Measurements from ENCODE around the gene SLC1A7.

The SLC1A7 gene

DNA sequence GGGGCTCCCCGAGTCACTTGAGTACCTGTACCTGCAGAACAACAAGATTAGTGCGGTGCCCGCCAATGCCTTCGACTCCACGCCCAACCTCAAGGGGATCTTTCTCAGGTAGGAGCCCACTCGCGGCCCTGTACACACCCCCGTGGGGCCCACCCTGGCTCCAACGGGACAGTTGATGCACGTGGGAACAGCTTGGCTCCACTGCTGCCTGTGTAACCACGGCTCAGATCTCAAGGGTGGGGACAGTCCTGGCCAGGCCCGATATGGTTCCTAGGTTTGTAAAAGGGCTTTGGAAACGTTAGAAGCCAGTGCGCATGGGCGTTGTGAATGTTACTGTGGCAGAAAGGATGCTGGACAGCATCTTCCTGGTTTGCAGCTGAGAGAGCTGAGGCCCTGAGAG is 61.7 kb downstream of the SLC1A7 start:
- DNase-seq (ENCODE audit: insufficient read length, low spot score) = no peak
- no peak for TF ChIP-seq PAX5 (IDR thresholded peaks at IDR 0.05; ENCODE audit: insufficient read depth, low read length, severe bottlenecking)
- TF ChIP-seq TAF1 (IDR thresholded peaks at IDR 0.05; ENCODE audit: low read depth, low read length) = no peak
- TF ChIP-seq SPI1 (IDR thresholded peaks at IDR 0.05; ENCODE audit: low read depth, low read length) = no peak
- TF ChIP-seq POLR2A (IDR thresholded peaks at IDR 0.05; ENCODE audit: low read depth, low read length) = no peak
- TF ChIP-seq POU2F2 (IDR thresholded peaks at IDR 0.05; ENCODE audit: low read depth, low read length) = no peak
- no peak for TF ChIP-seq POLR2AphosphoS5 (IDR thresholded peaks at IDR 0.05; ENCODE audit: low read depth, low read length)
- FAIRE-seq = no peak

DNA sequence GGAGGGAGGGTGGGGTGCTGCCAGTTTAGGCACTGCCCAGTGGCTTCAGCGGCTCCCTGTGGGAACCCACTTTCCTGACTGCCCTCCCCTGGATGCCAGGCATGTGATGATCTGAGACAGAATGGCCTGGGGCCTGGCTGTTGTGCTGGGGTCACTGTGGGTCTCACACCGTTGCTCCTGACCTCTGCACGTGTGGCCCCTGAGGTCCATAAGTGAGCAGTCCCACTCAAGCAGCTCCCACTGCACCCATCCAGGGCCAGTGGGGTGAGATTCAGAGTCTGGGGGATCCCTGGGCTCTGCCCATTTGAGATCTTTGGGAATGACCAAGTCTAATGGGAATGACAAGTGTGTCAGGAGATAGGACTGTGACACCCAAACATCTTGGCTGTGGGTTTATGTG is 62.4 kb downstream of the SLC1A7 start:
- no peak for FAIRE-seq
- TF ChIP-seq PAX5 (IDR thresholded peaks at IDR 0.05; ENCODE audit: insufficient read depth, low read length, severe bottlenecking) (no peak), POLR2AphosphoS5 (IDR thresholded peaks at IDR 0.05; ENCODE audit: low read depth, low read length) (no peak), SPI1 (IDR thresholded peaks at IDR 0.05; ENCODE audit: low read depth, low read length) (no peak)

DNA sequence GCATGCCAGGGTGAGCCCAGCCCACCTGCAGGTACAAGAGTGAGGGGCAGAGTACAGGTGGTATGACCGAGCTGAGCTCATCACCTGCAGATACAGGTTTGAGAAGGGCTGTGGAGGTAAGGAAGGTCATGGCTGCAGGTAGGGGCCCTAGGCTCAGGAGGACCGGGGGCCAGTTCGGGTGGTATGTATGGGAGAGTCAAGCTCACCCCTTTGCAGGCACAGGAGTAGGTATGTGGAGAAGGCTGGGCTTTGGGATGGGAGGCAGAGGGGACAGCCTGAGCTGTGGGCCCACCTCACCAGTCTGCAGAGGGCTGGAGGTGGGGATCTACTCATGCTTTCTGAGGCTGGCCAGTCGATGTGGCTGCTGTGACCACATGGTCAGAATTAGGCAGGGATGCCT is 63.2 kb downstream of the SLC1A7 start:
- FAIRE-seq (no peak), DNase-seq (ENCODE audit: insufficient read length, low spot score) (no peak)
- no peak for TF ChIP-seq SPI1 (IDR thresholded peaks at IDR 0.05; ENCODE audit: low read depth, low read length)
- TF ChIP-seq TAF1 (IDR thresholded peaks at IDR 0.05; ENCODE audit: low read depth, low read length) = no peak
- no peak for TF ChIP-seq POU2F2 (IDR thresholded peaks at IDR 0.05; ENCODE audit: low read depth, low read length)
- no peak for TF ChIP-seq POLR2A (IDR thresholded peaks at IDR 0.05; ENCODE audit: low read depth, low read length)
- TF ChIP-seq POLR2AphosphoS5 (IDR thresholded peaks at IDR 0.05; ENCODE audit: low read depth, low read length) = no peak
- no peak for TF ChIP-seq PAX5 (IDR thresholded peaks at IDR 0.05; ENCODE audit: insufficient read depth, low read length, severe bottlenecking)

More for the DNA sequence above, 62.4 kb downstream of the SLC1A7 start:
- DNase-seq (ENCODE audit: insufficient read length, low spot score) = no peak

DNA sequence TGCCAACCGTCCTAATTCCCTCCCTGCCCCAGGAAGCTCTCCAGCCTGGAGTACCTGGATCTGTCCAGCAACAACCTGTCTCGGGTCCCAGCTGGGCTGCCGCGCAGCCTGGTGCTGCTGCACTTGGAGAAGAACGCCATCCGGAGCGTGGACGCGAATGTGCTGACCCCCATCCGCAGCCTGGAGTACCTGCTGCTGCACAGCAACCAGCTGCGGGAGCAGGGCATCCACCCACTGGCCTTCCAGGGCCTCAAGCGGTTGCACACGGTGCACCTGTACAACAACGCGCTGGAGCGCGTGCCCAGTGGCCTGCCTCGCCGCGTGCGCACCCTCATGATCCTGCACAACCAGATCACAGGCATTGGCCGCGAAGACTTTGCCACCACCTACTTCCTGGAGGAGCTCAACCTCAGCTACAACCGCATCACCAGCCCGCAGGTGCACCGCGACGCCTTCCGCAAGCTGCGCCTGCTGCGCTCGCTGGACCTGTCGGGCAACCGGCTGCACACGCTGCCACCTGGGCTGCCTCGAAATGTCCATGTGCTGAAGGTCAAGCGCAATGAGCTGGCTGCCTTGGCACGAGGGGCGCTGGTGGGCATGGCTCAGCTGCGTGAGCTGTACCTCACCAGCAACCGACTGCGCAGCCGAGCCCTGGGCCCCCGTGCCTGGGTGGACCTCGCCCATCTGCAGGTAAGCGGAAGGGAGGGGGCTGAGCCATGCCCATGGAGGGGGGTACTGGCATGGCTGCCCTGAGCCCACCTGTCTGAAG is 63.9 kb downstream of the SLC1A7 start:
- no peak for TF ChIP-seq POLR2AphosphoS5 (IDR thresholded peaks at IDR 0.05; ENCODE audit: low read depth, low read length)
- no peak for TF ChIP-seq TAF1 (IDR thresholded peaks at IDR 0.05; ENCODE audit: low read depth, low read length)
- TF ChIP-seq POU2F2 (IDR thresholded peaks at IDR 0.05; ENCODE audit: low read depth, low read length) = no peak
- TF ChIP-seq PAX5 (IDR thresholded peaks at IDR 0.05; ENCODE audit: insufficient read depth, low read length, severe bottlenecking) = no peak
- no peak for TF ChIP-seq POLR2A (IDR thresholded peaks at IDR 0.05; ENCODE audit: low read depth, low read length)
- TF ChIP-seq SPI1 (IDR thresholded peaks at IDR 0.05; ENCODE audit: low read depth, low read length) = no peak
- DNase-seq (ENCODE audit: insufficient read length, low spot score) (no peak), FAIRE-seq (no peak)

DNA sequence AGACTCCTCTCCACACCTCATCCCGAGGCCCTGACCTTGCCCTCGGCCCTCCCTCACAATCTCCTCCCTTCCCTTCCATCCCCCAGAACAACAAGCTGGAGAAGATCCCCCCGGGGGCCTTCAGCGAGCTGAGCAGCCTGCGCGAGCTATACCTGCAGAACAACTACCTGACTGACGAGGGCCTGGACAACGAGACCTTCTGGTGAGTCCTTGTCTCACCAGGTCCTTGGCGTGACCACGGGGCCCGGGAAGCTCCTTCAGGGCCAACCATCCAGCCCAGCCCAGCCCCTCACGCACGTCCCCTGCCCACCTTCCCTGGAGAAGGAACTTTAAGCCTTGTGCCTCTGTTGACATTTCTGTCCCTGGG is 64.9 kb downstream of the SLC1A7 start:
- DNase-seq (ENCODE audit: insufficient read length, low spot score) (no peak), FAIRE-seq (no peak)
- no peak for TF ChIP-seq POLR2A (IDR thresholded peaks at IDR 0.05; ENCODE audit: low read depth, low read length)
- no peak for TF ChIP-seq PAX5 (IDR thresholded peaks at IDR 0.05; ENCODE audit: insufficient read depth, low read length, severe bottlenecking)
- TF ChIP-seq SPI1 (IDR thresholded peaks at IDR 0.05; ENCODE audit: low read depth, low read length) = no peak
- no peak for TF ChIP-seq POU2F2 (IDR thresholded peaks at IDR 0.05; ENCODE audit: low read depth, low read length)
- TF ChIP-seq POLR2AphosphoS5 (IDR thresholded peaks at IDR 0.05; ENCODE audit: low read depth, low read length) = no peak
- TF ChIP-seq TAF1 (IDR thresholded peaks at IDR 0.05; ENCODE audit: low read depth, low read length) = no peak

DNA sequence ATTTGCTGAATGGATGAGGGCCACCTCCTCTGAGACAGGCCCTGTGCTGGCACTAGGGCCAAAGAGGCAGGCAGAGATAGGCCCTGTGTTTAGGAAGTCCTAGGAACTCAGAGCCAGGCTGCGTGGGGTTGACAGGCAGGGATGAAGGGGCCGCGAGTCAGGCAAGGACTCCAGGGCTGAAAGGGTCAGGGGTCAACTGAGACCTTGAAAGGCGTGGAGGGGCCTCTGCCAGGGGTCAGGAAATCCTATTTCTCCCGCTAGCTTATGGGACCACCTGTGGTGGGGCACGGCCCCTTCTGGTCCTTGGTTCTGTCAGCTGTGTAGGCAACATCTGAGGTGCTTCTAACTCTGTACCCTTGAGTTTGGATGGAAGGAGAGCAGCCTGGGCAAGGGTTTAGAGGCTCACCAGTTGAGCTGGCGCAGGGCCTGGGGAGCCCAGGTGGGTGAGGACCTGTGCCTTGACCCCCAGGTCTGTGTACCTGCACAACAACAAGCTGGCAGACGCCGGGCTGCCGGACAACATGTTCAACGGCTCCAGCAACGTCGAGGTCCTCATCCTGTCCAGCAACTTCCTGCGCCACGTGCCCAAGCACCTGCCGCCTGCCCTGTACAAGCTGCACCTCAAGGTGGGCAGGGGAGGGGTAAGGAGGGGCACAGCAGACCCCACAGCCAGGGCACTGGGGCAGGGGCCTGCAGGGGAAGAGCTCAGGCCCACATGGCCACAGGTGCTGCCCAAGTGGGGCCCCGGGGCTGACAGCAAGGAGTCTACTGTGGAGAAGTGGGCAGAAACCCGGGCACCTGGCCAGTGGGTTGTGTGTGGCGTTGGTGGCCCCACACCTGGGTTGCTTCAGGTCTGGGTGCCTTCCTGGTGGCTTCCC is 65.5 kb downstream of the SLC1A7 start:
- FAIRE-seq (no peak), DNase-seq (ENCODE audit: insufficient read length, low spot score) (no peak)
- TF ChIP-seq SPI1 (IDR thresholded peaks at IDR 0.05; ENCODE audit: low read depth, low read length) (no peak), POU2F2 (IDR thresholded peaks at IDR 0.05; ENCODE audit: low read depth, low read length) (no peak), POLR2A (IDR thresholded peaks at IDR 0.05; ENCODE audit: low read depth, low read length) (no peak), TAF1 (IDR thresholded peaks at IDR 0.05; ENCODE audit: low read depth, low read length) (no peak), PAX5 (IDR thresholded peaks at IDR 0.05; ENCODE audit: insufficient read depth, low read length, severe bottlenecking) (no peak), POLR2AphosphoS5 (IDR thresholded peaks at IDR 0.05; ENCODE audit: low read depth, low read length) (no peak)

DNA sequence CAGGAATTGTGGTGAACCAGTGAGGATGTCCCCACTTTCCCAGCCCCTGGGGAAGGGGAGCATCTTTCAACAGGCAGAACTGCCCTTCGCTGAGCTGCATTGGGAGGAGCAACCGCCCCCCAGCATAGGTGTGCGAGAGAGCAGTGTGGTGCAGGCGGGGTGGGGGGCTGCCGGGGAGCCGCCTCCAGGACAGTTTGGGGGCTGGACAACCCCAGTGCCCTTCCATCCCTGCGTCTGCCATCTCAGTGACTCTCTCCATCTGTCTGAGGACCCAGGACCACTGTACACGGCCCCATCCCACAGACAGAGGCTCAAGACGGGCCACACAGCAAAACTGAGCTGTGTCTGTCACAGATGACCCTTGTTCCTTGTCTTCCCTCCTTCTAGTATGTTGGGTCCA is 66.3 kb downstream of the SLC1A7 start:
- FAIRE-seq = no peak
- TF ChIP-seq TAF1 (IDR thresholded peaks at IDR 0.05; ENCODE audit: low read depth, low read length) (no peak), POLR2AphosphoS5 (IDR thresholded peaks at IDR 0.05; ENCODE audit: low read depth, low read length) (no peak), SPI1 (IDR thresholded peaks at IDR 0.05; ENCODE audit: low read depth, low read length) (no peak), PAX5 (IDR thresholded peaks at IDR 0.05; ENCODE audit: insufficient read depth, low read length, severe bottlenecking) (no peak), POLR2A (IDR thresholded peaks at IDR 0.05; ENCODE audit: low read depth, low read length) (no peak), POU2F2 (IDR thresholded peaks at IDR 0.05; ENCODE audit: low read depth, low read length) (no peak)
- no peak for DNase-seq (ENCODE audit: insufficient read length, low spot score)

DNA sequence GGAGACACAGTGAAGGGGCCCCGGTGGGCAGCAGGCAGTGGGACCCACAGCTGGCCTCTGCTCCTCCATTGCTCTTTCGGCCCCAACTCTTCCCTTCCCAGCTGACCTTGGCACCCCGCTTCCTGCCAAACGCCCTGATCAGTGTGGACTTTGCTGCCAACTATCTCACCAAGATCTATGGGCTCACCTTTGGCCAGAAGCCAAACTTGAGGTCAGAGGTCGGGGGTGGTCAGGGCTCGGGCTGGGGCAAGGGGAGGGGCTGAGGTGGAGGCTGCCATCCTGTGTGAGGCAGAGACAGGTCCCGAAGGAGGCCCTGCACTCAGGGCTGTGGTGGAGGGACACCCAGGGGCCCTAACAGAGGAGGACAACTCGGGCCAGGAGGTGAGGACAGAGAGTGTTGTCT is 66.7 kb downstream of the SLC1A7 start:
- no peak for DNase-seq (ENCODE audit: insufficient read length, low spot score)
- no peak for FAIRE-seq
- TF ChIP-seq POLR2AphosphoS5 (IDR thresholded peaks at IDR 0.05; ENCODE audit: low read depth, low read length) = no peak
- no peak for TF ChIP-seq PAX5 (IDR thresholded peaks at IDR 0.05; ENCODE audit: insufficient read depth, low read length, severe bottlenecking)
- no peak for TF ChIP-seq TAF1 (IDR thresholded peaks at IDR 0.05; ENCODE audit: low read depth, low read length)
- no peak for TF ChIP-seq SPI1 (IDR thresholded peaks at IDR 0.05; ENCODE audit: low read depth, low read length)
- TF ChIP-seq POU2F2 (IDR thresholded peaks at IDR 0.05; ENCODE audit: low read depth, low read length) = no peak
- no peak for TF ChIP-seq POLR2A (IDR thresholded peaks at IDR 0.05; ENCODE audit: low read depth, low read length)

DNA sequence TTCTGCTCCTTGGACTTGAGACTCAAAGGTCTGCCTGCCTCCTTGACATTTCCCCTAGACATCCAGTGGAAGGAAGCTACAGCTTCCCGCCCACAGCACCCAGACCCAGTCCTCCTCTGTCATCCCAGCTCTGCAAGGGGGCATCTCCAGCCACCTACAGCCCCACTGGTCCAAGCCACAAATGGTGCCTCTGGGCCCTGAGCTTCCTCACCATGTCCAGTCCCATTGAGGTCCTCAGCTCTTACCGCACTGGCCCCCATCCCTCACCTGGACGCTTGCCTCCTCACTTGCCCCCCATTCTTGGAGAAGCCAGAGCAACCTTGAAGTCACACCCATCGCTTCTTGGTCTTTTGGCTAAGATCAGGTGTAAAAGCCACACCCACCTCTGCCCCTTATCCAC is 67.2 kb downstream of the SLC1A7 start:
- TF ChIP-seq POLR2A (IDR thresholded peaks at IDR 0.05; ENCODE audit: low read depth, low read length) (no peak), POU2F2 (IDR thresholded peaks at IDR 0.05; ENCODE audit: low read depth, low read length) (no peak), PAX5 (IDR thresholded peaks at IDR 0.05; ENCODE audit: insufficient read depth, low read length, severe bottlenecking) (no peak), POLR2AphosphoS5 (IDR thresholded peaks at IDR 0.05; ENCODE audit: low read depth, low read length) (no peak), SPI1 (IDR thresholded peaks at IDR 0.05; ENCODE audit: low read depth, low read length) (no peak), TAF1 (IDR thresholded peaks at IDR 0.05; ENCODE audit: low read depth, low read length) (no peak)
- no peak for DNase-seq (ENCODE audit: insufficient read length, low spot score)
- no peak for FAIRE-seq

Measured in GM12891 (cell line).